Naive thymus-derived CD8-positive, alpha-beta T cell (primary cell): ENCODE data around the gene MSH2. TPM values are rescaled to one million over a fixed set of nuclear protein-coding genes. Genes with fewer than 3 reads are reported as not detected.

ENCODE experiments used
- ATAC-seq, 2 donors: fragments of 150-1000 bp; cut with Tn5 transposase in 1 of 2; sonication (Bioruptor Pico), chemical (Tn5 transposase) in 1 of 2; 1 replicate in 1 of 2; 2 replicates in 1 of 2; pipeline ENCODE4 v1.10.0; 2021; ENCODE audit warnings: mild to moderate bottlenecking in 2 of 2, moderate library complexity in 2 of 2
- POLR2A ChIA-PET: fragments of 350-600 bp; sonication (Branson Sonifier 250); formaldehyde crosslinking; loops from one replicate; lab custom pipeline; 2021; ENCODE audit warnings: antibody characterized with exemption; lab: Charles Lee
- DNase-seq, 10 donors: peaks; one replicate each; pipeline versions ENCODE4 v3.0.0 to v3.0.0-alpha.2; 2020 to 2022
- H3K27ac Mint-ChIP-seq, 10 donors: one replicate each; pipeline ENCODE4 v1.8.0; 2020 to 2022; ENCODE audit warnings: mild to moderate bottlenecking in 10 of 10, mixed read lengths in 10 of 10, moderate library complexity in 4 of 10, inconsistent platforms in 1 of 10
- H3K27me3 Mint-ChIP-seq, 5 donors: one replicate each; pipeline ENCODE4 v1.8.0; 2021 to 2022; ENCODE audit warnings: mixed read lengths in 5 of 5
- H3K36me3 Mint-ChIP-seq, 3 donors: one replicate each; pipeline ENCODE4 v1.8.0; 2020 to 2022; ENCODE audit warnings: mixed read lengths in 3 of 3, mild to moderate bottlenecking in 2 of 3, inconsistent platforms in 1 of 3
- H3K4me1 Mint-ChIP-seq, 4 donors: one replicate each; pipeline ENCODE4 v1.8.0; 2021 to 2022; ENCODE audit warnings: mixed read lengths in 4 of 4
- H3K4me3 Mint-ChIP-seq, 10 donors: one replicate each; pipeline ENCODE4 v1.8.0; 2020 to 2022; ENCODE audit warnings: mild to moderate bottlenecking in 10 of 10, mixed read lengths in 10 of 10, moderate library complexity in 6 of 10, inconsistent platforms in 1 of 10
- H3K9me3 Mint-ChIP-seq, 9 donors: one replicate each; pipeline ENCODE4 v1.8.0; 2020 to 2022; ENCODE audit warnings: mixed read lengths in 9 of 9, mild to moderate bottlenecking in 3 of 9, inconsistent platforms in 1 of 9, moderate library complexity in 1 of 9
- polyA plus RNA-seq, 3 donors: library from polyadenylated mRNA; unstranded; fragments of 300-500 nt; fragmentation: Illumina TruSeq; gene quantifications; one replicate each; pipeline ENCODE4 v1.2.3, GENCODE V29; 2021
- total RNA-seq, 8 experiments: library from RNA in 2 of 8; stranded (reverse) in 2 of 8; gene quantifications; one replicate each; pipeline ENCODE4 v1.2.3 and lab custom pipeline; 2021 to 2026

The MSH2 gene
- total and polyA plus RNA-seq, 5 experiments from 2014 or later: 35.3 to 46.2 (median 43.0) TPM

- peaks cover 0 to 6% (median 4%) of the 10 kb centered on the region in 3 donors for H3K36me3 Mint-ChIP-seq
- H3K27ac Mint-ChIP-seq: no peak overlapping the region
- DNase-seq (no peak), ATAC-seq (no peak)
- POLR2A ChIA-PET: no interaction called here
- H3K9me3 Mint-ChIP-seq: peaks cover 0 to 1% (median 0%) of the 10 kb centered on the region in 9 donors
- H3K4me3 Mint-ChIP-seq: no peak overlapping the region
- peaks cover 6 to 30% (median 12%) of the 10 kb centered on the region in 4 donors for H3K4me1 Mint-ChIP-seq
- H3K27me3 Mint-ChIP-seq: no peaks in the 10 kb centered on the region
These were observed 115.7 kb downstream of the MSH2 start for GRCh38 chr2:47518497-47519146.

- no peak for DNase-seq
- no peaks in the 10 kb centered on the region for H3K9me3 Mint-ChIP-seq
- no peaks in the 10 kb centered on the region for H3K27me3 Mint-ChIP-seq
- peak overlapping the region in 1 of 10 donors; percentile 19 for H3K27ac Mint-ChIP-seq
- H3K4me3 Mint-ChIP-seq: peak overlapping the region in 4 of 10 donors; percentile 4 to 90 (median 47)
- peaks cover 0 to 5% (median 0%) of the 10 kb centered on the region in 3 donors for H3K36me3 Mint-ChIP-seq
- no peak for ATAC-seq
- peaks cover 3 to 30% (median 11%) of the 10 kb centered on the region in 4 donors for H3K4me1 Mint-ChIP-seq
- POLR2A ChIA-PET: no interaction called here
These were observed 116.2 kb downstream of the MSH2 start for GRCh38 chr2:47519147-47519537.

GRCh38 chr2:47519604-47520301, 116.8 kb downstream of the MSH2 start:
- Mint-ChIP-seq H3K4me3 (peak overlapping the region; percentile 58 to 92 (median 80)), H3K36me3 (peaks cover 0 to 1% (median 0%) of the 10 kb centered on the region in 3 donors), H3K4me1 (peaks cover 3 to 30% (median 11%) of the 10 kb centered on the region in 4 donors), H3K27me3 (no peaks in the 10 kb centered on the region), H3K9me3 (no peaks in the 10 kb centered on the region), H3K27ac (peak overlapping the region in 3 of 10 donors; percentile 19 to 79 (median 37))
- no peak for ATAC-seq
- DNase-seq: no peak
- POLR2A ChIA-PET: no interaction called here

- peak overlapping the region; percentile 58 to 92 (median 80) for H3K4me3 Mint-ChIP-seq
- H3K27ac Mint-ChIP-seq: peak overlapping the region in 4 of 10 donors; percentile 6 to 92 (median 75)
- H3K9me3 Mint-ChIP-seq: no peaks in the 10 kb centered on the region
- POLR2A ChIA-PET: interaction anchor here (1.1 kb wide), 1 partner anchor 31 kb away, joined by 3 read pairs; no protein-coding TSS in a partner anchor
- DNase-seq: peak in 1 of 10 donors; percentile 2
- no peaks in the 10 kb centered on the region for H3K27me3 Mint-ChIP-seq
- peaks cover 3 to 30% (median 11%) of the 10 kb centered on the region in 4 donors for H3K4me1 Mint-ChIP-seq
- no peaks in the 10 kb centered on the region for H3K36me3 Mint-ChIP-seq
- ATAC-seq: no peak
These were observed 117.3 kb downstream of the MSH2 start for GRCh38 chr2:47520302-47520630.

- Mint-ChIP-seq H3K36me3 (no peaks in the 10 kb centered on the region), H3K9me3 (no peaks in the 10 kb centered on the region), H3K4me1 (peaks cover 3 to 30% (median 11%) of the 10 kb centered on the region in 4 donors), H3K27me3 (no peaks in the 10 kb centered on the region), H3K4me3 (peak overlapping the region; percentile 82 to 98 (median 92)), H3K27ac (peak overlapping the region; percentile 63 to 94 (median 90))
- POLR2A ChIA-PET: interaction anchor here (0.6 to 1.1 kb wide), 3 partner anchors 31 to 133 kb away, joined by 3 read pairs; no protein-coding TSS in a partner anchor
- ATAC-seq: peak; percentile 90 to 93
- peak; percentile 33 to 86 (median 65) for DNase-seq
These were observed 118.1 kb downstream of the MSH2 start for GRCh38 chr2:47520825-47521665.

GRCh38 chr2:47521666-47522285, 118.8 kb downstream of the MSH2 start:
- Mint-ChIP-seq H3K27ac (peak overlapping the region in 6 of 10 donors; percentile 27 to 92 (median 90)), H3K4me1 (peaks cover 3 to 30% (median 11%) of the 10 kb centered on the region in 4 donors), H3K9me3 (no peaks in the 10 kb centered on the region), H3K4me3 (peak overlapping the region; percentile 82 to 98 (median 92)), H3K36me3 (no peaks in the 10 kb centered on the region), H3K27me3 (no peaks in the 10 kb centered on the region)
- POLR2A ChIA-PET: interaction anchor here (1.0 to 1.1 kb wide), 2 partner anchors 32 to 134 kb away, joined by 3 read pairs; no protein-coding TSS in a partner anchor
- ATAC-seq: no peak
- no peak for DNase-seq

GRCh38 chr2:47525167-47525566, 122.2 kb downstream of the MSH2 start:
- Mint-ChIP-seq H3K4me1 (peaks cover 3 to 15% (median 9%) of the 10 kb centered on the region in 4 donors), H3K27me3 (no peaks in the 10 kb centered on the region), H3K36me3 (no peaks in the 10 kb centered on the region), H3K9me3 (no peaks in the 10 kb centered on the region), H3K27ac (no peak overlapping the region), H3K4me3 (no peak overlapping the region)
- POLR2A ChIA-PET: no interaction called here
- DNase-seq: no peak
- ATAC-seq: no peak

- ATAC-seq: no peak
- Mint-ChIP-seq H3K36me3 (no peaks in the 10 kb centered on the region), H3K4me3 (no peak overlapping the region), H3K4me1 (no peaks in the 10 kb centered on the region), H3K9me3 (no peaks in the 10 kb centered on the region), H3K27ac (no peak overlapping the region), H3K27me3 (no peaks in the 10 kb centered on the region)
- POLR2A ChIA-PET: no interaction called here
- no peak for DNase-seq
These were observed 125.5 kb downstream of the MSH2 start for GRCh38 chr2:47528455-47528854.

- no peak for ATAC-seq
- POLR2A ChIA-PET: no interaction called here
- H3K36me3 Mint-ChIP-seq: no peaks in the 10 kb centered on the region
- no peaks in the 10 kb centered on the region for H3K27me3 Mint-ChIP-seq
- no peak for DNase-seq
- no peaks in the 10 kb centered on the region for H3K4me1 Mint-ChIP-seq
- no peaks in the 10 kb centered on the region for H3K9me3 Mint-ChIP-seq
- H3K4me3 Mint-ChIP-seq: no peak overlapping the region
- H3K27ac Mint-ChIP-seq: no peak overlapping the region
These were observed 125.9 kb downstream of the MSH2 start for GRCh38 chr2:47528874-47529273.

GRCh38 chr2:47530105-47530760, 127.3 kb downstream of the MSH2 start:
- no peak for ATAC-seq
- POLR2A ChIA-PET: no interaction called here
- Mint-ChIP-seq H3K4me3 (no peak overlapping the region), H3K27ac (no peak overlapping the region), H3K36me3 (no peaks in the 10 kb centered on the region), H3K9me3 (no peaks in the 10 kb centered on the region), H3K27me3 (no peaks in the 10 kb centered on the region), H3K4me1 (no peaks in the 10 kb centered on the region)
- no peak for DNase-seq

GRCh38 chr2:47531378-47532042, 128.6 kb downstream of the MSH2 start:
- H3K4me1 Mint-ChIP-seq: peaks cover 0 to 3% (median 0%) of the 10 kb centered on the region in 4 donors
- no peak for ATAC-seq
- H3K36me3 Mint-ChIP-seq: peaks cover 0 to 3% (median 0%) of the 10 kb centered on the region in 3 donors
- peak overlapping the region in 1 of 10 donors; percentile 11 for H3K27ac Mint-ChIP-seq
- no peaks in the 10 kb centered on the region for H3K9me3 Mint-ChIP-seq
- H3K27me3 Mint-ChIP-seq: no peaks in the 10 kb centered on the region
- POLR2A ChIA-PET: no interaction called here
- DNase-seq: no peak
- no peak overlapping the region for H3K4me3 Mint-ChIP-seq
